Heart left ventricle (tissue), 16 donors: ENCODE results near the gene GIMAP1. TPM values are rescaled to one million over a fixed set of nuclear protein-coding genes. Genes with fewer than 3 reads are reported as not detected.
A peak's percentile ranks its signal among the peaks of the same experiment; 100 is the strongest.

Experiments
- ATAC-seq, 4 donors: fragments of 200-7000 bp; cut with Tn5 transposase; one replicate each; pipeline ENCODE4 v1.9.1; 2020 to 2022; ENCODE audit warnings: moderate library complexity in 4 of 4, mild to moderate bottlenecking in 3 of 4, moderate number of reproducible peaks in 1 of 4
- DNase-seq, 5 donors: peaks; one replicate each; pipeline ENCODE4 v3.0.0-alpha.2; 2020
- H3K27ac ChIP-seq, 12 donors: fragments of 200-600 bp; sonication (generic) in 4 of 12; one replicate each; pipeline versions ENCODE4 v1.5.0 to v1.8.0; 2016 to 2022; ENCODE audit warnings: mild to moderate bottlenecking in 2 of 12
- H3K27me3 ChIP-seq, 9 donors: fragments of 200-600 bp; sonication (generic) in 2 of 9; one replicate each; pipeline versions ENCODE4 v1.5.1 to v1.8.0; 2016 to 2022; ENCODE audit warnings: mild to moderate bottlenecking in 3 of 9
- H3K36me3 ChIP-seq, 9 donors: fragments of 200-600 bp; sonication (generic) in 2 of 9; one replicate each; pipeline versions ENCODE4 v1.5.0 to v1.8.0; 2018 to 2022; ENCODE audit warnings: mild to moderate bottlenecking in 2 of 9
- H3K4me1 ChIP-seq, 12 donors: fragments of 200-600 bp; sonication (generic) in 4 of 12; one replicate each; pipeline versions ENCODE4 v1.5.0 to v1.8.0; 2016 to 2022; ENCODE audit warnings: mild to moderate bottlenecking in 3 of 12
- H3K4me3 ChIP-seq, 12 donors: fragments of 200-600 bp; sonication (generic) in 4 of 12; one replicate each; pipeline versions ENCODE4 v1.5.0 to v1.8.0; 2017 to 2022; ENCODE audit warnings: mild to moderate bottlenecking in 9 of 12, moderate library complexity in 4 of 12
- H3K9me3 ChIP-seq, 12 donors: fragments of 200-600 bp; sonication (generic) in 4 of 12; one replicate each; pipeline versions ENCODE4 v1.5.0 to v1.8.0; 2016 to 2022; ENCODE audit warnings: mild to moderate bottlenecking in 1 of 12
- CTCF ChIP-seq, 12 donors: fragments of 200-600 bp; sonication (generic) in 4 of 12; IDR thresholded peaks; one replicate each; pipeline versions ENCODE4 v1.5.0 to v1.8.0; 2018 to 2022; ENCODE audit warnings: antibody characterized with exemption in 12 of 12, mild to moderate bottlenecking in 5 of 12
- POLR2A ChIP-seq, 2 donors: fragments of 450-650 bp; IDR thresholded peaks; one replicate each; pipeline ENCODE4 v1.6.1; 2017; ENCODE audit warnings: antibody characterized with exemption in 2 of 2, mild to moderate bottlenecking in 2 of 2, moderate library complexity in 2 of 2
- WGBS, 4 donors: extraction: QIAGEN DNeasy Blood & Tissue Kit in 2 of 4; methylation state at CpG; one replicate each; pipeline versions ENCODE4 v1.1.5 to v1.1.7; 2013 to 2018; 5-methylcytosine and 5-hydroxymethylcytosine counted together
- intact Hi-C, 10 donors: fragments of 100-400 bp; cut with DNase I; formaldehyde crosslinking; loops; one replicate each; pipeline versions ENCODE4 v1.11.1 to v1.14.2; 2022
- polyA plus RNA-seq, 2 donors: library from polyadenylated mRNA; stranded (reverse); fragments of 200-250 nt; gene quantifications; one replicate each; pipeline ENCODE4 v1.2.3, GENCODE V29; 2013
- total RNA-seq, 9 donors: library from RNA; depleted of rRNA in 2 of 9; stranded (reverse); fragments of >200 nt in 2 of 9; fragmentation: NEBNext Ultra II Directional in 3 of 9; extraction: Animal tissue kit (Norgen Biotek cat#: 25700) in 3 of 9; gene quantifications; one replicate each; pipeline versions ENCODE4 v1.1.0 to v1.2.4, GENCODE V29; 2016 to 2023
- donor health status: ischemic (EF 13 %, LVEDD 7.1; RV severe dilation, severe dysfunction).
- donor health status: healthy with polysubstance abuse.
- donor health status: DM: no; HTN: yes; CAD: no.
- donor health status: DM: no; HTN: no; CAD: no.
- donor health status: ischemic (EF 25% LVEDD 6.9; RV normal size, moderate dysfunction).
- donor health status: ischemic (EF 25% LVEDD 5.7; RV mildly dilated, moderate dysfunction).
- donor health status: healthy.
- donor health status: DM: yes; HTN: yes; CAD: no.
- donor health status: ischemic (EF 35%, LVEDD 5.7; RV mildly dilated, moderate dysfunction).
- donor health status: nonischemic (EF 11% LVEDD 7.7; RV severe dilation, severe dysfunction).
- donor health status: DM: yes; HTN: yes; CAD: no.
- donor health status: PGD.
- donor health status: ischemic (EF 29% LVEDD 5.4; RV normal size, mild dysfunction).
- donor health status: nonischemic (EF 23%, LVEDD 6.1; RV moderate dilation, normal function).

GIMAP1 gene
- total and polyA plus RNA-seq, 11 donors, result 3.4 to 9.7 (median 6.7) TPM

- H3K9me3 ChIP-seq, result peaks cover 0 to 7% (median 0%) of the 10 kb centered on the region in 12 donors
- 30 to 54% (median 39%) methylated on average over 1 of the region's 1 CpG for WGBS, 4 donors
- ATAC-seq (peak in 2 of 4 donors; percentile 34 to 40), DNase-seq (no peak)
- H3K27ac ChIP-seq, result peak overlapping the region in 7 of 12 donors; percentile 67 to 90 (median 81)
- peaks cover 0 to 46% (median 36%) of the 10 kb centered on the region in 12 donors for H3K4me1 ChIP-seq
- no peak overlapping the region for H3K4me3 ChIP-seq
- H3K27me3 ChIP-seq, result no peaks in the 10 kb centered on the region
- no peak for TF ChIP-seq POLR2A (IDR thresholded peaks at IDR 0.05)
- TF ChIP-seq CTCF (IDR thresholded peaks at IDR 0.05), result peak; percentile 40 to 73 (median 62)
- H3K36me3 ChIP-seq, result no peaks in the 10 kb centered on the region
- intact Hi-C loops, result loop anchor here in 9 of 10 donors (1.0 to 10.0 kb wide), 6 partner anchors 125 to 472 kb away; partner anchors contain the start of genes GIMAP6 (in 2 of the 9) and REPIN1 (in 1 of the 9)
Observed at GRCh38 chr7:150756858-150757257, 40.4 kb downstream of the GIMAP1 start.

GRCh38 chr7:150759479-150759878, 43.1 kb downstream of the GIMAP1 start:
- Histone ChIP-seq H3K9me3 (peaks cover 0 to 7% (median 0%) of the 10 kb centered on the region in 12 donors), H3K27me3 (no peaks in the 10 kb centered on the region), H3K4me1 (peaks cover 0 to 23% (median 19%) of the 10 kb centered on the region in 12 donors), H3K27ac (no peak overlapping the region), H3K4me3 (no peak overlapping the region), H3K36me3 (no peaks in the 10 kb centered on the region)
- no peak for ATAC-seq
- intact Hi-C loops, result loop anchor here in 5 of 10 donors (5.0 to 10.0 kb wide), 4 partner anchors 127 to 475 kb away; partner anchors contain the start of genes GIMAP6 (in 2 of the 5) and REPIN1 (in 1 of the 5)
- WGBS, 4 donors, result 66 to 89% (median 82%) methylated on average over 1 of the region's 1 CpG
- no peak for DNase-seq
- no peak for TF ChIP-seq POLR2A (IDR thresholded peaks at IDR 0.05)
- TF ChIP-seq CTCF (IDR thresholded peaks at IDR 0.05), result no peak

GRCh38 chr7:150766334-150766709, 49.9 kb downstream of the GIMAP1 start:
- intact Hi-C loops, result no loop called here
- no peak for ATAC-seq
- DNase-seq, result no peak
- H3K27ac ChIP-seq, result no peak overlapping the region
- H3K36me3 ChIP-seq, result no peaks in the 10 kb centered on the region
- TF ChIP-seq POLR2A (IDR thresholded peaks at IDR 0.05) (no peak), CTCF (IDR thresholded peaks at IDR 0.05) (no peak)
- peaks cover 0 to 4% (median 0%) of the 10 kb centered on the region in 12 donors for H3K9me3 ChIP-seq
- H3K4me1 ChIP-seq, result no peaks in the 10 kb centered on the region
- no peaks in the 10 kb centered on the region for H3K27me3 ChIP-seq
- no peak overlapping the region for H3K4me3 ChIP-seq

GRCh38 chr7:150769768-150770167, 53.4 kb downstream of the GIMAP1 start:
- Histone ChIP-seq H3K4me1 (no peaks in the 10 kb centered on the region), H3K4me3 (no peak overlapping the region), H3K9me3 (peaks cover 0 to 18% (median 0%) of the 10 kb centered on the region in 12 donors), H3K27me3 (no peaks in the 10 kb centered on the region), H3K27ac (no peak overlapping the region), H3K36me3 (no peaks in the 10 kb centered on the region)
- intact Hi-C loops, result loop anchor here in 1 of 10 donors (10.0 kb wide), 1 partner anchor 415 kb away; no protein-coding TSS in a partner anchor
- no peak for DNase-seq
- WGBS, 4 donors, result 89 to 91% (median 91%) methylated on average over 4 of the region's 4 CpGs
- ATAC-seq, result no peak
- no peak for TF ChIP-seq CTCF (IDR thresholded peaks at IDR 0.05)
- no peak for TF ChIP-seq POLR2A (IDR thresholded peaks at IDR 0.05)

Other genes starting within 250 kb of the GIMAP1 start
- gene GIMAP7, start 201.7 kb upstream of the GIMAP1 start, total RNA-seq, result 10 to 100 TPM; 14.4 to 46.8 (median 18.9) TPM
- 10 to 100 TPM; 34.6 to 48.0 TPM for gene GIMAP7, start 201.7 kb upstream of the GIMAP1 start, polyA plus RNA-seq
- 10 to 100 TPM; 25.1 to 80.2 (median 35.2) TPM for gene GIMAP4, start 149.2 kb upstream of the GIMAP1 start, total RNA-seq
- gene GIMAP4, start 149.2 kb upstream of the GIMAP1 start, polyA plus RNA-seq, result 10 to 100 TPM; 32.8 to 35.5 TPM
- gene GIMAP6, start 84.2 kb upstream of the GIMAP1 start, total RNA-seq, result 10 to 100 TPM; 20.3 to 52.7 (median 24.4) TPM
- 10 to 100 TPM; 13.8 to 29.6 TPM for gene GIMAP6, start 84.2 kb upstream of the GIMAP1 start, polyA plus RNA-seq
- gene GIMAP2, start 30.9 kb upstream of the GIMAP1 start, total RNA-seq, result 10 to 100 TPM in 2 of 9 donors, 1 to 10 TPM in 7; 2.1 to 23.5 (median 4.9) TPM
- 1 to 10 TPM; 2.3 to 6.6 TPM for gene GIMAP2, start 30.9 kb upstream of the GIMAP1 start, polyA plus RNA-seq
- gene GIMAP5, start 20.8 kb downstream of the GIMAP1 start, total RNA-seq, result 10 to 100 TPM in 8 of 9 donors, 1 to 10 TPM in 1; 6.4 to 40.4 (median 12.2) TPM
- 10 to 100 TPM; 22.1 to 22.2 TPM for gene GIMAP5, start 20.8 kb downstream of the GIMAP1 start, polyA plus RNA-seq
- 100 to 1,000 TPM in 3 of 9 donors, 10 to 100 TPM in 6; 25.1 to 137 (median 84.4) TPM for gene TMEM176B, start 83.8 kb downstream of the GIMAP1 start, total RNA-seq
- gene TMEM176B, start 83.8 kb downstream of the GIMAP1 start, polyA plus RNA-seq, result 10 to 100 TPM; 18.9 to 21.2 TPM
- 10 to 100 TPM; 11.7 to 77.1 (median 37.9) TPM for gene TMEM176A, start 84.2 kb downstream of the GIMAP1 start, total RNA-seq
- 10 to 100 TPM; 10.2 to 17.9 TPM for gene TMEM176A, start 84.2 kb downstream of the GIMAP1 start, polyA plus RNA-seq
- under 1 TPM in 5 of 9 donors, not detected in 4; 0.49 to 0.94 (median 0.69) TPM for gene AOC1, start 135.9 kb downstream of the GIMAP1 start, total RNA-seq
- gene AOC1, start 135.9 kb downstream of the GIMAP1 start, polyA plus RNA-seq, result under 1 TPM in 1 of 2 donors, not detected in 1; 0.06 TPM